Activated CD8-positive, alpha-beta memory T cell treated with anti-CD3 and anti-CD28 coated beads, Interleukin-2, amount 50 U/mL, for 24 hours (primary cell): ENCODE data around the gene ZKSCAN1.

Experiments
- DNase-seq: peaks from one replicate; pipeline ENCODE4 v3.0.0-alpha.2; 2020; ENCODE audit errors: extremely low read depth

ZKSCAN1 gene

DNA sequence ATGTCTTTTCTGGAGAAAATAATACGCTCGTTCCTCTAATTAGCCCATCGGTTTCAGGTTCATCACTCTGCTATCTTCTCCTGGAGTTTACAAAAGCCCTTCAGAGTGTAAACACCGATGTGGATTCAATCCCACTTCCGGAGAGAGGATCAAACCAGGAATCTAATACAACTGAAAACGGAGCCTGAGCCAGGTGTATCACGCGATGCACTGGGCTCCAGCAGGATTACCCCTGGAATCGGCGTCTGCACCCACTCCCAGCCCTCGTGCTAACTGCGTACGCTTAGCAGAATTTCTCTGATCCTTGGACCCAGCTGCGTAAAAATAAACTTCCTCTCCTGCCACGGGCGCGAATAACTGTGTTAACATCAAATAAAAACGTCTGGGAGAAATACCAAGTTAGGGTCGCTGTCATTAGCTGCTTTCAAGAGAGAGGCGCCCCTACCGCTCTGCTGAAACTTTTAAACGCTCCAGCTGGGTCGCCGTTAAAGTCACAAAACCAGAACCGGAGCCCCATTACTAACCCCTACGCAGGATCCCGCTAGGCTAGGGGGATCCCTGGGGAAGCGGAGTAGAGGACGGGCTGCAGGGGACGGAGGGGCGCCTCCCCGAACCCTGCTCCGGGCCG, 65.6 kb downstream of the ZKSCAN1 start:
- no peak for DNase-seq

DNA sequence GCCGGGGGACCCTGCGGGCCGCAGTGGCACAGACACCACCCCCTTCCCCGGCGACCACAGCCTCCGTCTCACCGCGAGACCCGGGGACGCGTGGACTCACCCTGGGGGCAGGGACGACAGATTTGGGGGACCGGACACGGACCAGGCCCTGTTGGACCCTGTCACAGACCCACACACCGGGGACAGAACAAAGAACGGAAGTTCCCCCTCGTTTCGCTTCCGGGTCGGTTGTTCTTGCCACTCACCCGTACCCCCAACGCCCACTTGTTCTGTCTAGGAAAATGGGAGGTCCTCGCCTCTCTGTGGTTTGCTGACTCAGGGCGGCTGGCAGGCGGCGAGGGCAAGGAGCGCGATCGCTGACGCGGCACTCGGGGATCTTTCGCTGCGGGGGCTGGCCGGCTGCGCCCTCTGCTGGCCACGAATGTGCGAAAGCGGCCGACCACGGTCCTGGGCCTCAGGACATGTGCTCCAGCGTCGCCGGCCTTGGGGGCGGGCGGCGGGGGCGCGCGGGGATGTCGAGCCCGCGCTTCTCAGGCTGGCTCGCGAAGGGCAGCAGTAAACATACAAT, 66.2 kb downstream of the ZKSCAN1 start, which contains the start of gene ZNF3:
Gene ZNF3, minus strand, starts transcription at position 189 of the 568 bp plus-strand sequence. CDS start 4,366 bp downstream, outside the sequence.
- peak; percentile 98 for DNase-seq

DNA sequence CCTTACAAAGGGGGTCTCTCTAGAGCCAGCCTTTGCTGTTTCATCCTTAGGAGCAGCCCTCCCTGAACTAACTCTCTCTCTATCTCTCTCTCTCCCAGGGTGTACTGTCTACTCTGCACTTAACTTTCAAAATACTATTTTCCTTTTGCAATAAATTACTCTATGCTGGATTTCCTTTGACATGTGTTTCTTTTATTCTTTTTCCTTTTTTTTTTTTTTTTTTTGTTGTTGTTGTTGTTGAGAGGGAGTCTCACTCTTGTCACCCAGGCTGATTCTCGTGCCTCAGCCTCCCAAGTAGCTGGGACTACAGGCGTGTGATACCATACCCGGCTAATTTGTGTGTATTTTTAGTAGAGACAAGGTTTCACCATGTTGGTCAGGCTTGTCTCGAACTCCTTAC, 67.6 kb downstream of the ZKSCAN1 start:
- no peak for DNase-seq

DNA sequence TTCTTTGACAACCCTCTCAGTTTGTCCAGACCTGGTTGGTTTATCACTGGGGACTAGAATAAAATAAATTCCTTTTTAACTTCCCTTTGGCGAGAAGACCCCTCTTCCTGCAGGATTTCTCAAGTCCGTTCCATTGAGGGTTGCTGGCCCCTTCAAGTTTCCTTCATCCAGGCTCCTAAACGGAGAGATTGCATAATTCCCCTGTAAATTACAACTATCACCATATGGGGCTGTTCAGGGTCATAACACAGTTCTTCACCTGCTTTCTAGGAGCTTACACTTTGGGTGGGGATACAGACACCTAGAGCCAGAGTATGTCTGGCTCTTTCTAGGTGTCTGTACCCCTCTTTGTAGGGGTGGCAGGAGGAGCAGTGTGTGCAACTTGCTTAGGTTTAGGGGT, 70.1 kb downstream of the ZKSCAN1 start:
- no peak for DNase-seq

DNA sequence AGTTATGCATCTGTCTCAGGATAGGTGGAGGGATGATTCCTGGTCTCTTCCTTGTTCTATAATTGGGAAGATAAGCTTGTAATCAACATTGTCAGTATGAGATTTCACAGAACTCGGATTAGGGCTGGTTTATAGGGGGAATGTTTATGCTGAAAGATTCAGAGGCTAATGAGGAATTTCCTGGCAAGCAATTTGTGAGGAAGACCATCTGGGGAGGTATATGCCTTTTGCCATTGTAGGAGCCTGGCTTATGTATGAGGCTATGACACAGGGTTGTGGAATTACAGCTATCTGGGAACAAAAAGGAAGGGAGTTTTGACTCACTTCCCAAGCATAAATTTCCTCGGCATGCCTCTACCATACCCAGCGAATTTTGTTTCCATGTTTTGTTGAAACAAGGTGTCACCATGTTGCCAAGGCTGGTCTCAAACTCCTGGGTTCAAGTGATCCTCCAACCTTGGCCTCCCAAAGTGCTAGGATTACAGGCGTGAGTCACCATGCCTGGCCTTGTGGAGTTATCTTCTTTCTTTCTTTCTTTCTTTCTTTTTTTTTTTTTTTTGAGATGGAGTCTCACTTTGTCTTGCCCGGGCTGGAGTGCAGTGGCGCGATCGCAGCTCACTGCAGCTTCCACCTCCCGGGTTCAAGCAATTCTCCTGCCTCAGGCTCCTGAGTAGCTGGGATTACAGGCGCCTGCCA, 71.8 kb downstream of the ZKSCAN1 start:
- DNase-seq: no peak

DNA sequence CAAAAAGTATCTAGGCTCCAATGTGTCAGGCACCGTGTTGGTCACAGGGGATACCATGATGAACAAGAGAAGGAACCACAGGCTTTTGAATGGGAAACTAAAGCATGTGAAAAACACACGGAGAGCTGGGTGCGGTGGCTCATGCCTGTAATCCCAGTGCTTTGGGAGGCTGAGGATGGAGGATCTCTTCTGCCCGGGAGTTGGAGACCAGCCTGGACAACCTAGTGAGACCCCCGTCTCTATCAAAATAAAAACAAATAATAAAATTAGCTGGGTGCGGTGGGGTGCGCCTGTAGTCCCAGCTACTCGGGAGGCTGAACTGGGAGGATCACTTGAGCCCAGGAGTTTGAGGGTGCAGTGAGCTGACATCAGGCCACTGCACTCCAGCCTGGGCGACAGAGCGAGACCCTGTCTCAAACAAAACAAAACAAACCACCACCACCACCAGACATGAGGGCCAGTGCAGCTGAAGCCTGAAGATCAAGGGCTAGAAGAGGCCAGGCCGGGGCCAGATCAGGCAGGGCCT, 72.8 kb downstream of the ZKSCAN1 start:
- no peak for DNase-seq

DNA sequence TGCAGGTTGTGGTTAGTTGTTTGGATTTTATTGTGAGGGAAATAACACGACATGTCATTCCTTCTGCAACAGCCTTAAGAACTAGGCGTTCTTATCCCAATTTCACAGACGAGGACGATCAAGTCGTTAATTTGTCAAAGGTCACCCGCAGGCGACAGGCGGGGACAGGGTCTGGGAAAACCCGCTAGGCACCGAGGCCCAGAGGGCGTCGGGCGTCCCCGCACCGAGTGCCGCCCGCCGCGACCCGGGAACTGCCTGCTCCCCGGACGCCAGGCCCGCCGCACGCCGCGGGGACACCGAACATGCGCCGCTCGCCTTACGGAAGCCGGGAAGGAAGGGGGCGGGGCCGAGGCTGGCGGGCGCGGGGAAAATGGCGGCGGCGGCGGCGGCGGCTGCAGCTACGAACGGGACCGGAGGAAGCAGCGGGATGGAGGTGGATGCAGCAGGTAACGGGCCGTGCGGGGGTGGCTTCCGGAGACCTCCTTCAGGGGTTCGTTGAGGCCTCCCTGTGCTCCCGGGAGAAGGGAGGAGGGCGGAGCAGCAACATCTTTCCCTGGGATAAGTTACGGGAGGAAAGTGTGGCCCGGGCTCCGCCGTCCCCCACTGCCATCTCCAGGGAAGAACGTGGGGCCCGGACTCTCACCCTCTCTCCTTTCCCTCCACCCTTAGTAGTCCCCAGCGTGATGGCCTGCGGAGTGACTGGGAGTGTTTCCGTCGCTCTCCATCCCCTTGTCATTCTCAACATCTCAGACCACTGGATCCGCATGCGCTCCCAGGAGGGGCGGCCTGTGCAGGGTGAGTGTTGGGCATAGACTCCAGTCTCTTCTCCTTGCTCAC, 73.4 kb downstream of the ZKSCAN1 start, which contains the start of gene COPS6:
Gene COPS6, plus strand, starts transcription at position 349 of the 837 bp plus-strand sequence. Its CDS starts 22 bp downstream, at position 371.
- peak; percentile 59 for DNase-seq

DNA sequence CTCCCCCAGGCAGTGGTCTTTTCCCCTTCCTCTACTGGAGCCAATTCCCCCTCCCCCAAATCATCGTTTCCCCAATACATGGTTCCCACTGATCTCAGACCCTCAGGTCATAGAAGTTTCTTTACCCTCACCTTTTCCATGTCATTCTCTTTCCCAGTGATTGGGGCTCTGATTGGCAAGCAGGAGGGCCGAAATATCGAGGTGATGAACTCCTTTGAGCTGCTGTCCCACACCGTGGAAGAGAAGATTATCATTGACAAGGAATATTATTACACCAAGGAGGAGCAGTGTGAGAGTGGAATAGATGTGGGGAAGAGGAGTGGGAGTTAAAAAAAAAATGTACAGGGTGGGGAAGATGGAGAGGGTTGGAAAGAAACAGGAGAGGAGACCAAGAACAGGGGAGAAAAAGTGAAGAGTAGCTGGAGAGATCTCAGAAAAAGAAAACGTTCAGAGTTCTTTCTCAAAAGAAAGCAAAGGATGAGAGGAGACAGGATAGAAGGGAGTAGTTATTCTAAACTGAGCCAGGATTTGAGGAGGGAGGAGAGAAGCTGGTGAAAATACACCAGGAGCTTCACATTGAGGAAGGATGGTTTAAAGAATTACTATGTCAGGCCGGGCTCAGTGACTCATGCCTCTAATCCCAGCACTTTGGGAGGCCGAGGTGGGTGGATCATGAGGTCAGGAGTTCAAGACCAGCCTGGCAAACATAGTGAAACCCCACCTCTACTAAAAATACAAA, 74.2 kb downstream of the ZKSCAN1 start:
- no peak for DNase-seq

DNA sequence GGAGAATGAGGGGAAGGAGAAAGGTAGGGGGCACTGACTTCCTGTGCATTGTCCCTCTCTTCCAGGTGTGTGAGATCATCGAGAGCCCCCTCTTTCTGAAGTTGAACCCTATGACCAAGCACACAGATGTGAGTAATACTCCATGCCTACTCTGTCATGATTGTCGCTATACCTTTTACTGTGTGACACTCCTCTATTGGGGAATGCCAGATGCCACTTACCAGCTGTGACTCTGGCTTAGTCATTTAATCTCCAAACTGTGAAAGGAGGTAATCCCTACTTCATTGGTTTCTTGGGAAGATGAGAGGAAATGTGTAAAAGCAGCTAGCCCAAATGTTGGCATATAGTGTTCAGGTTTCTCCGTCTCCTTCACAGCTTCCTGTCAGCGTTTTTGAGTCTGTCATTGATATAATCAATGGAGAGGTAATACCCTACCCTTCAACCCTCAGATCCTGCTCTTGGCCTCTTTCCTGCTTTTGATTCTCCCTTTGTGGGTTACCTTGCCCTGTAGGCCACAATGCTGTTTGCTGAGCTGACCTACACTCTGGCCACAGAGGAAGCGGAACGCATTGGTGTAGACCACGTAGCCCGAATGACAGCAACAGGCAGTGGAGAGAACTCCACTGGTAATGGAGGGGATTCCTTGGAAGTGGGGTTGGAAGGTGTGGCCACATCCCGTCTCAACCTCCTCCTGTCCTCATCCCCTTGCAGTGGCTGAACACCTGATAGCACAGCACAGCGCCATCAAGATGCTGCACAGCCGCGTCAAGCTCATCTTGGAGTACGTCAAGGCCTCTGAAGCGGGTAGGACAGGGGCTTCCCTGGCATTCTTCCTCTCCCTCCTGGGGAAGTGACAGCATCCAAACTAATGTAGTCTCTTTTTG, 75.4 kb downstream of the ZKSCAN1 start:
- no peak for DNase-seq
